Neuron (in vitro differentiated cells): ENCODE results near the gene IQGAP1.
"Not testable (repeated sequence)": the region's sequence is repeated elsewhere in the genome, so short reads cannot be mapped to it uniquely, and the experiment has no call there.

ENCODE experiments used
- H2AFZ ChIP-seq: one replicate; pipeline ENCODE4 v1.6.1; 2013; ENCODE audit warnings: low read depth, mild to moderate bottlenecking, inconsistent platforms, low read length, moderate library complexity
- H3K27me3 ChIP-seq: one replicate; pipeline ENCODE4 v1.6.1; 2013; ENCODE audit warnings: low read length; ENCODE audit not compliant: insufficient read depth
- H3K36me3 ChIP-seq: one replicate; pipeline ENCODE4 v1.6.1; 2013; ENCODE audit warnings: low read length; ENCODE audit not compliant: insufficient read depth
- H3K4me1 ChIP-seq: one replicate; pipeline ENCODE4 v1.6.1; 2013; ENCODE audit warnings: low read length; ENCODE audit not compliant: insufficient read depth
- H3K4me3 ChIP-seq: 2 replicates; pipeline ENCODE4 v1.5.1; 2013; ENCODE audit warnings: mild to moderate bottlenecking, low read length, moderate library complexity
- H3K9me3 ChIP-seq: one replicate; pipeline ENCODE4 v1.6.1; 2013; ENCODE audit warnings: low read length

IQGAP1 gene, protein sequence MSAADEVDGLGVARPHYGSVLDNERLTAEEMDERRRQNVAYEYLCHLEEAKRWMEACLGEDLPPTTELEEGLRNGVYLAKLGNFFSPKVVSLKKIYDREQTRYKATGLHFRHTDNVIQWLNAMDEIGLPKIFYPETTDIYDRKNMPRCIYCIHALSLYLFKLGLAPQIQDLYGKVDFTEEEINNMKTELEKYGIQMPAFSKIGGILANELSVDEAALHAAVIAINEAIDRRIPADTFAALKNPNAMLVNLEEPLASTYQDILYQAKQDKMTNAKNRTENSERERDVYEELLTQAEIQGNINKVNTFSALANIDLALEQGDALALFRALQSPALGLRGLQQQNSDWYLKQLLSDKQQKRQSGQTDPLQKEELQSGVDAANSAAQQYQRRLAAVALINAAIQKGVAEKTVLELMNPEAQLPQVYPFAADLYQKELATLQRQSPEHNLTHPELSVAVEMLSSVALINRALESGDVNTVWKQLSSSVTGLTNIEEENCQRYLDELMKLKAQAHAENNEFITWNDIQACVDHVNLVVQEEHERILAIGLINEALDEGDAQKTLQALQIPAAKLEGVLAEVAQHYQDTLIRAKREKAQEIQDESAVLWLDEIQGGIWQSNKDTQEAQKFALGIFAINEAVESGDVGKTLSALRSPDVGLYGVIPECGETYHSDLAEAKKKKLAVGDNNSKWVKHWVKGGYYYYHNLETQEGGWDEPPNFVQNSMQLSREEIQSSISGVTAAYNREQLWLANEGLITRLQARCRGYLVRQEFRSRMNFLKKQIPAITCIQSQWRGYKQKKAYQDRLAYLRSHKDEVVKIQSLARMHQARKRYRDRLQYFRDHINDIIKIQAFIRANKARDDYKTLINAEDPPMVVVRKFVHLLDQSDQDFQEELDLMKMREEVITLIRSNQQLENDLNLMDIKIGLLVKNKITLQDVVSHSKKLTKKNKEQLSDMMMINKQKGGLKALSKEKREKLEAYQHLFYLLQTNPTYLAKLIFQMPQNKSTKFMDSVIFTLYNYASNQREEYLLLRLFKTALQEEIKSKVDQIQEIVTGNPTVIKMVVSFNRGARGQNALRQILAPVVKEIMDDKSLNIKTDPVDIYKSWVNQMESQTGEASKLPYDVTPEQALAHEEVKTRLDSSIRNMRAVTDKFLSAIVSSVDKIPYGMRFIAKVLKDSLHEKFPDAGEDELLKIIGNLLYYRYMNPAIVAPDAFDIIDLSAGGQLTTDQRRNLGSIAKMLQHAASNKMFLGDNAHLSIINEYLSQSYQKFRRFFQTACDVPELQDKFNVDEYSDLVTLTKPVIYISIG (N-terminal part only)

DNA sequence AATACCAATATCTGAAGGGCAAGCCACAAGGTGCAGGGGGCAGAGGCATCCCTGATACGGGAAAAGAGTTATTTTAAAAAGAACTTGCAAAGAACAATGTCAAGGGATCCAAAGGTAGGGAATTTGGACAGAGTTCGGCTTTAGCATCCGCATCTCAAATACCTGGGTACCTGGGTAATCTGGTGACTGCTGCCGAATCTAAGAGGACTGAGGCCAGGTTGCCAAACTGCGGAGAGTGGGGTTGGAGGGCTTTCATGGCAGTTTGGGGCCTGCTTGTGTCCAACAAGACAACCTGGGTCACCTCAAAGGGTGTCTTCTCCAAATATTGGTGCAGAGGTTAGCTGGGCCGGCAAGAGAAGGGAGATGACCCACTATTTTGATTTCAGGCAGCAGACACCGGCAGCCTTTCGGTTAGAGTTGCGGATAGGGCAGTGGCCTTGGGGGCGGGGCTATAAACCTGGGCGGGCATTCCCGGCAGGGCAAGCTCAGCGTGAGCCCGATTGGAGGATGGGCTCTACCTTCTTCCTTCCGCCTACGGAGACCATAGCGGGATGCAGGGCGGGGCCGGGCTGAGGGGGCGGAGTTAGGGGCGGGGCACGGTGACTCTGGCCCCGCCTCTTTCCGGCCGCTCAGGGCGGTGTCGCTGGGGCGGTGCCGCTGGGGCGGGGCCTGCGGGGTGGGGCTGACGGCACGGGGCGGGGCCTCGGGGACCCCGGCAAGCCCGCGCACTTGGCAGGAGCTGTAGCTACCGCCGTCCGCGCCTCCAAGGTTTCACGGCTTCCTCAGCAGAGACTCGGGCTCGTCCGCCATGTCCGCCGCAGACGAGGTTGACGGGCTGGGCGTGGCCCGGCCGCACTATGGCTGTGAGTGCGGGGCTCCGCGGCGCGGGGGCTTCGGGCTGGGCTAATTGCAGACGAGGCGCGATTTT, at the start of gene IQGAP1:
Gene IQGAP1, plus strand, starts transcription at position 709 of the 928 bp plus-strand sequence. Its CDS starts 100 bp downstream, at position 809.
- Histone ChIP-seq H3K4me1 (peaks cover 12% of the 10 kb centered on the region), H3K4me3 (peak within 1 kb of the TSS; percentile 85), H3K27me3 (no peaks in the 10 kb centered on the region), H3K9me3 (no peaks in the 10 kb centered on the region), H2AFZ (peak within 1 kb of the TSS; percentile 91), H3K36me3 (peaks cover 21% of the 10 kb centered on the region)

DNA sequence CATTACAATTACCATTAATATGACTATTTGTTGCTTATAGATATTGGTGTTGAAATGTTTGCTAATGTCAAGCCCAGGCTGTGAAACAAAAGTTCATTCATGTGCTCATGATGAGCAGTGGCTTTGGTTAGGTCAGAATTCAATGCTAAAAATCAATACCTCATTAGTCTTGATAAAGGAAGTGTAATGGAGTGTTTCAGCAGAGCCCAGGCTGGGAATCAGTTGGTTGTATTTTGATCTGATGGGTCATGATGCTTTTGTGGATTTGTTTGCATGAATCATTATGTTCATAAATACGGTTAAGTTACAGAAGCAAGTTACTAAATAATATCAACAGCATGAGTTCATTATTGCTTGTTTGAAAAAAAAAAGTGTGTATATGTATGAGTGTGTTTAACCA, 49.5 kb upstream of the IQGAP1 start:
- H3K9me3 ChIP-seq: no peaks in the 10 kb centered on the region
- H2AFZ ChIP-seq: no peak overlapping the region
- no peaks in the 10 kb centered on the region for H3K36me3 ChIP-seq
- H3K4me3 ChIP-seq: no peak overlapping the region
- H3K27me3 ChIP-seq: no peaks in the 10 kb centered on the region
- no peaks in the 10 kb centered on the region for H3K4me1 ChIP-seq

DNA sequence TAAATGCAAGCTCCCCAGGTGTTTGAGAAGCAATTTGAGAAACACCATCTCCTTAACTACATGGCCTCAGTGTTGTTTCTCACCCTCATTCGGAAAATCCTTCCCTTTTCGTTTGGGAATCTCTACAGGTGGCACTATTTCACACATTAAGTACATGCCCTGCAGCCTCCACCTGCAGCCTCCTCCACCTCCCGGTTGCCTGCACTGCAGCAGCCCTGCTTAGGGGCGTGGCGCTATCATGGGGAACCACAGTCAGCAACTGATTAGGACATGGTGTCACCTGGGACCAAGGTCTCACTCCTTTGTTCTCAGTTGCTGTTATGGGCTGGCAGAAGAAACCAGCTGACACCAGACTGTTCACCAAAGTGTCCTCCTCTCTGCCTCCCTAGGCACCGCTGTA, 47.7 kb upstream of the IQGAP1 start:
- H3K4me1 ChIP-seq: no peaks in the 10 kb centered on the region
- no peak overlapping the region for H3K4me3 ChIP-seq
- no peaks in the 10 kb centered on the region for H3K27me3 ChIP-seq

DNA sequence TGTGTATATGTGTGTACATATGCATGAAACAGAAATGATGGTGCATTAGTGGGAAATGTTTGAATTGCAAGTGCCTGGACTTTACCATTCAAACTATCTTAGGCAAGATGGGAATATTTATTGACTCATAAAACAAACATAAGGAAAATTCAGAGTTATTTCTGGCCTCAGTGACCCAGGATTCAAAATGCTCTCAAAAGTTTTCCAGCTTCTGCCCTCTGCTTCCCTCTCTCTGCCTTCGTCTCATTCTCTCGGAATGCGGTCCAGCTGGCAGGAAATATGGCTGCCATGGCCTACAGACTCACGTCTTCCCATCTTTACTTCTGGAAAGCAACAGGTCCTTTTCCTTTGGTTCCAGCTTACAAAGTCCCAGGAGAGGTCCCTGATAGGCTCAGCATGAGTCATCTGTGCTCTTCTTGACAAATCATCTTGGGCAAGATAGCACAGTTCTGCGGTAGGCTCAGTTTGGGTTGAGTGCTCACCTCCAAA, 44.7 kb upstream of the IQGAP1 start:
- Histone ChIP-seq H2AFZ (no peak overlapping the region), H3K4me3 (no peak overlapping the region), H3K36me3 (no peaks in the 10 kb centered on the region), H3K4me1 (no peaks in the 10 kb centered on the region), H3K27me3 (no peaks in the 10 kb centered on the region), H3K9me3 (no peaks in the 10 kb centered on the region)

More for the DNA sequence above, 47.7 kb upstream of the IQGAP1 start:
- Histone ChIP-seq H2AFZ (no peak overlapping the region), H3K9me3 (no peaks in the 10 kb centered on the region), H3K36me3 (no peaks in the 10 kb centered on the region)

DNA sequence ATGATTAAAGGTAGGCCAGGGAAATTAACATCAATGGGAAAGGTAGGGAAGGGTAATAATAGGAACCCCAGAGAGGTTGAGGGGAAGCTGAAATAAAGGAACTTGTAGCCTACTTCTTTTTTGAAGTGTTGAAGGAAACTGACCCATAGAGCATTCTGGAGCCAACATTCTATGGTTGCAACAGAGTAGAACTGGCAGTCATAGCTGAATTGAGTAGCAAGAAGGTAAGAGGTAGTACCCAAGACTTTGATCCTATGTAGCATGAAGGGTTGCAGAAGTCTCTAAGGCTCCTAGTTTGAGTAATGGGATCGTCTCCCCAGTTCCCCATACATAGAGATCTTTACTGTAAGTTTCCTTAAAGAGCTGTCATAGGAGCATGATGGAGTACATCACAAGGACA, 43.4 kb upstream of the IQGAP1 start:
- Histone ChIP-seq H3K36me3 (no peaks in the 10 kb centered on the region), H3K27me3 (no peaks in the 10 kb centered on the region), H3K9me3 (no peaks in the 10 kb centered on the region), H3K4me3 (no peak overlapping the region), H3K4me1 (no peaks in the 10 kb centered on the region), H2AFZ (no peak overlapping the region)

DNA sequence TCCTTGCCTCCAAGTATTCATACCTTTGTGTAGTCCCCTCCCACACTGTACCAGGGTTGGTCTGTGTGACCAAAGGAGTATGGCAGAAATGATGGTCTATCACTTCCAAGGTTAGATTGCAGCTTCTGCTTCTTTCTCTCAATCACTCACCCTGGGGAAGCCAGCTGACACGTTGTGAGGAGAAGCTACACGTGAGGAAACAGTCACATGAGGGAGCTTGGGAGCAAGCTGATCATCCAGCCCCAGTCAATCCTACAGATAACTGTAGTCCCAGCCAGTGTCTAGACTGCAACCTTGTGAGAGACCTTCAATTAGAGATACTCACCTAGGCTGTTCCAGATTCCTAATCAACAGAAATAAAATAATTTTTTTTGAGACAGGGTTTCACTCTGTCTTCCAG, 42.2 kb upstream of the IQGAP1 start:
- H3K27me3 ChIP-seq: no peaks in the 10 kb centered on the region

DNA sequence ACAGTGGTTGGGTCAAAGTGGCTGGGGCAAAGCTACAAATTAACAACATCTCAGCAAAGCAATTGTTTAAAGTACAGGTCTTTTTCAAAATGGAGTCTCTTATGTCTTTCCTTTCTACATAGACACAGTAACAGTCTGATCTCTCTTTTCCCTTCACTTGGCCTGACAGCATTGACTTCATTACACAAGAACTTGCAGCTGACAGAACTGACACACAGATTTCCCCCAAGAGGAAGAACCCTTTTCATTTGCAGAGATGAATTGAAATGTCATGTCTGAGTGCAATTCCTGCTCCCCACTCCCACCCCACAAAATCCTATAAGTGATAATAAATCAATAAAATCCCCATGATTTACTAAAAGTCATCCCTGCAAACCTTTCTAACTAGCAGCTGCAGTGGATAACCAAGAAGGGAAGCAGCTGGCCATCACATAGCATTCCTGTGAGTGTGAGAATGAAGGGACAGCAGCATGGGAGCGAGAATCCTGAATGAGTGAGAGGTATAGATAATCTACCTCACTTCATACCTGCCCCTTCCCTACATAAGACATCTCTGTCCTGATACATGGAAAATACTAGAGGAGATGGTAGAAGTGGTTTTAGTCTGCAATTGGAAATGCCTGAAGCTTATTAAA, 40.5 kb upstream of the IQGAP1 start:
- not testable (repeated sequence) for H3K4me1 ChIP-seq, H3K36me3 ChIP-seq, H3K27me3 ChIP-seq, H3K9me3 ChIP-seq, H3K4me3 ChIP-seq, H2AFZ ChIP-seq

More for the DNA sequence above, 42.2 kb upstream of the IQGAP1 start:
- Histone ChIP-seq H3K4me3 (no peak overlapping the region), H3K9me3 (no peaks in the 10 kb centered on the region), H3K36me3 (no peaks in the 10 kb centered on the region), H3K4me1 (no peaks in the 10 kb centered on the region), H2AFZ (no peak overlapping the region)

DNA sequence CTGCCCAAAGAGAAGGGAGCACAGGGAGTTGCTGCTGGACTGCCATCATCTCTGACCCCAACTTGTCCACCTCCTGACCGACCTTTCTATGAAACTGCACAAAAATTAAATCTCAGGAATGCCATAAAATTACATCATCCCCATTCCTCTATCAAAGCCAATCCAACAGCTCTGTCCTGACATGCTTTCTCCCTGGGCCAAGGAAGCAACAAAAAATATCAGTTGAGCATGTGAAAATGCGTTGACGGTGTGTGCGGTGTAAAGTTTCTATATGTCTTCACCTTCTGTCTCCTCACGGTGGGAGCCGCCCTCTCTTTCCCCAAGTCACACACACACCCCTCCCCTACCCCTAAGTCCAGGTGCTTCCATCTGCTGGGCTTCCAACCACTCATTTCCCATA, 39.6 kb upstream of the IQGAP1 start:
- Histone ChIP-seq H3K4me1 (no peaks in the 10 kb centered on the region), H2AFZ (no peak overlapping the region), H3K9me3 (no peaks in the 10 kb centered on the region), H3K27me3 (no peaks in the 10 kb centered on the region), H3K36me3 (no peaks in the 10 kb centered on the region), H3K4me3 (no peak overlapping the region)

DNA sequence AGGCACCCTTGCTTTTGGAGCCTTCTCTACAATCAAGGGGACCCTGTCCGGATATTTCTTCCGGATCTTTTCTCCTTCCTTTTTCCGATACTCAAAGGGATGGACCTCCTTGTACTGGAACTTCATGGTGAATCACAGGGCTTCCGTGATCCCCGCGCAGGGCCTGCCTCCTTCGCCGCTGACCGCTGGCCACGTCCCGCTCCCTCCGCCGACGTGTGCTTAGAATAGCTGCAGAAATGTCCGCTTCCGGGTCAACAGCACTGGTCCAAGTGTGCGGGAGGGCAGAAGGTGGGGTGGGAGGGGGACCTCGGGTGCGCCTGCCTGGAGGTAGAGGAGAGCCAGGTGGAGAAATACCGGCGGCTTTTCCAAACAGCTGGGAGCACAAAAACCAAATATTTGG, 39.0 kb upstream of the IQGAP1 start:
- Histone ChIP-seq H3K36me3 (no peaks in the 10 kb centered on the region), H3K4me1 (no peaks in the 10 kb centered on the region), H3K27me3 (no peaks in the 10 kb centered on the region), H2AFZ (no peak overlapping the region), H3K4me3 (no peak overlapping the region), H3K9me3 (no peaks in the 10 kb centered on the region)

DNA sequence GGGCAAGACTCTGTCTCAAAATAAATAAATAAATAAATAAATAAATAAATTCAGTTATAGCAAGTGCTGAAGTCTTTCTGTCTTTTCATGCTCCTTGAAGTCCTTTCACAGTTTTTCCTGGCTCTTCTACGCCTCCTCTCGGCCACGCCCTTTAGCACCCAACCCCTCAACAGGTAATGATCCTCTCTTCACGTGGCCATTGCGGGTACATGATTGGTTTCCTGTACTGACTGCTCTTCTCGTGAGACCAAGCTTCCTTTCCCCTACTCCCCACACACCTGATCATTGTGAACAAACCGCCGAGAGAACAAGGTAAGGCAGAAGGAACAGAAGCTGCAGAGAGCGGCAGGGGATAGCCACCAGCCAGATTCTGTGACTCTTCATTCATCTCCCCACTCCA, 38.2 kb upstream of the IQGAP1 start:
- Histone ChIP-seq H3K9me3 (no peaks in the 10 kb centered on the region), H3K4me1 (no peaks in the 10 kb centered on the region), H3K27me3 (no peaks in the 10 kb centered on the region), H3K4me3 (no peak overlapping the region), H3K36me3 (no peaks in the 10 kb centered on the region), H2AFZ (no peak overlapping the region)

DNA sequence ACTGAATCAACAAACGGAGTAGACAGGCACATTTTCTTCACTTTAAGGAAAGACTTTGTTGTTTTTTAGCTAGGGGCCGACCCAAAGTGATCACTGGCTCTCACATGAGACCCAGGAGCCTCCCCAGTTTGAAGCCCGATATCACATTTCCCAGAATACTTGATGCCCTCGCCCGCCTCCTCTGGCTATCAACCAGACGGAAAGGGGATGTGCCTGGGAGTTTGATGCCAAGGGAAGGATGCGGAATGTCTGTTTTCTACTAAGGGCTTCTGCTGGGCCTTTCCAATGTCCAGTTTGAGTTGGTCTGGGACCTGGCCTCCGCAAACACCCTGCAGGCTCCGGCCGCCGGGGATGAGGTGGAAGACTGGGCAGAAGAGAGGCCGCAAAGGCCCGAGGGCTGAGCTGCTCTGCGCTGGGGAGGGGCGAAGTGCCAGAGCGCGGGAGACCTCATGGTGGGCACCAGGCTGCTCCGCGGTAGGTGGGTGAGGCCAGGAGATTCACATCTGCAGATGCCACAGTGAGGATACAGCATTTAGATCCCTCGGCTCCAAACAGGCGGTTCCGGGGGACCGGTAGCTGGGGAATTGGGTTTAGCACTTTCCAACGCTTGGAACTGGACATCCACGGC, 36.4 kb upstream of the IQGAP1 start:
- peak overlapping the region; percentile 77 for H3K4me3 ChIP-seq
- no peaks in the 10 kb centered on the region for H3K4me1 ChIP-seq
- H2AFZ ChIP-seq: peak overlapping the region; percentile 99

More for the DNA sequence above, 36.4 kb upstream of the IQGAP1 start:
- Histone ChIP-seq H3K36me3 (no peaks in the 10 kb centered on the region), H3K9me3 (no peaks in the 10 kb centered on the region), H3K27me3 (no peaks in the 10 kb centered on the region)
